Liver (tissue), 9 donors: ENCODE data around the gene ZSWIM8. TPM values are rescaled to one million over a fixed set of nuclear protein-coding genes. Genes with fewer than 3 reads are reported as not detected.
A peak's percentile ranks its signal among the peaks of the same experiment; 100 is the strongest.

Experiments
- DNase-seq: peaks from one replicate; pipeline ENCODE4 v3.0.0-alpha.2; 2017; ENCODE audit warnings: low spot score
- H3K27ac ChIP-seq, 2 donors: one replicate each; pipeline ENCODE4 v1.7.0; 2013; ENCODE audit warnings: inconsistent platforms in 2 of 2, low read length in 2 of 2, control low read depth in 1 of 2, low read depth in 1 of 2, mild to moderate bottlenecking in 1 of 2
- H3K27me3 ChIP-seq, 4 donors: one replicate each; pipeline versions ENCODE4 v1.6.1 to v1.7.0; 2013; ENCODE audit warnings: low read length in 3 of 4, inconsistent platforms in 1 of 4, mild to moderate bottlenecking in 1 of 4, moderate library complexity in 1 of 4; ENCODE audit not compliant: control insufficient read depth in 4 of 4, insufficient read depth in 4 of 4
- H3K36me3 ChIP-seq, 4 donors: one replicate each; pipeline versions ENCODE4 v1.6.1 to v1.7.0; 2013; ENCODE audit warnings: low read length in 3 of 4, mild to moderate bottlenecking in 3 of 4, low read depth in 1 of 4, moderate library complexity in 1 of 4; ENCODE audit not compliant: control insufficient read depth in 4 of 4, insufficient read depth in 3 of 4
- H3K4me1 ChIP-seq, 4 donors: one replicate each; pipeline versions ENCODE4 v1.6.1 to v1.7.0; 2013; ENCODE audit warnings: low read length in 3 of 4, mild to moderate bottlenecking in 3 of 4, moderate library complexity in 1 of 4; ENCODE audit not compliant: control insufficient read depth in 4 of 4, insufficient read depth in 4 of 4
- H3K4me3 ChIP-seq, 3 donors: one replicate each; pipeline versions ENCODE4 v1.6.1 to v1.7.0; 2013; ENCODE audit warnings: low read length in 3 of 3, control low read depth in 1 of 3, low read depth in 1 of 3, mild to moderate bottlenecking in 1 of 3
- H3K9ac ChIP-seq, 2 donors: one replicate each; pipeline ENCODE4 v1.7.0; 2013; ENCODE audit warnings: low read length in 2 of 2, mild to moderate bottlenecking in 2 of 2, moderate library complexity in 2 of 2, control low read depth in 1 of 2, low read depth in 1 of 2
- H3K9me3 ChIP-seq, 4 donors: one replicate each; pipeline versions ENCODE4 v1.6.1 to v1.7.0; 2013; ENCODE audit warnings: low read length in 3 of 4; ENCODE audit not compliant: control insufficient read depth in 4 of 4
- ATF3 ChIP-seq: IDR thresholded peaks from 2 replicates; pipeline ENCODE4 v1.6.1; 2016; ENCODE audit warnings: antibody characterized with exemption
- CTCF ChIP-seq: fragments of 150-350 bp; IDR thresholded peaks from 2 replicates; pipeline ENCODE4 v1.5.1; 2017; ENCODE audit warnings: improper control_type of control experiment, low read depth, low read length; ENCODE audit not compliant: missing input control
- EGR1 ChIP-seq, 2 donors: IDR thresholded peaks; 2 replicates each; pipeline ENCODE4 v1.6.1; 2016 to 2018; ENCODE audit warnings: antibody characterized with exemption in 2 of 2, low read depth in 2 of 2
- FOXA1 ChIP-seq: IDR thresholded peaks from 2 replicates; pipeline ENCODE4 v1.6.1; 2016; ENCODE audit warnings: antibody characterized with exemption
- FOXA2 ChIP-seq: IDR thresholded peaks from 2 replicates; pipeline ENCODE4 v1.6.1; 2016; ENCODE audit warnings: antibody characterized with exemption
- HNF4A ChIP-seq, 2 donors: conservative IDR thresholded peaks; 2 replicates each; pipeline ENCODE4 v1.6.1; 2016; ENCODE audit warnings: antibody characterized with exemption in 2 of 2, mild to moderate bottlenecking in 2 of 2
- HNF4G ChIP-seq: IDR thresholded peaks from 2 replicates; pipeline ENCODE4 v1.6.1; 2016; ENCODE audit warnings: antibody characterized with exemption
- NR2F2 ChIP-seq: IDR thresholded peaks from 2 replicates; pipeline ENCODE4 v1.6.1; 2016; ENCODE audit warnings: antibody characterized with exemption
- RAD21 ChIP-seq, 2 donors: IDR thresholded peaks; 2 replicates each; pipeline ENCODE4 v1.6.1; 2016; ENCODE audit warnings: antibody characterized with exemption in 2 of 2, mild to moderate bottlenecking in 2 of 2
- REST ChIP-seq: IDR thresholded peaks from 2 replicates; pipeline ENCODE4 v1.6.1; 2016; ENCODE audit warnings: antibody characterized with exemption, mild to moderate bottlenecking
- RXRA ChIP-seq, 2 donors: IDR thresholded peaks; 2 replicates each; pipeline ENCODE4 v1.6.1; 2017 to 2018; ENCODE audit warnings: antibody characterized with exemption in 2 of 2, mild to moderate bottlenecking in 1 of 2
- SP1 ChIP-seq: IDR thresholded peaks from 2 replicates; pipeline ENCODE4 v1.6.1; 2018; ENCODE audit warnings: antibody characterized with exemption, mild to moderate bottlenecking
- TAF1 ChIP-seq: conservative IDR thresholded peaks from 2 replicates; pipeline ENCODE4 v1.6.1; 2016; ENCODE audit warnings: antibody characterized with exemption, mild to moderate bottlenecking
- YY1 ChIP-seq: IDR thresholded peaks from 2 replicates; pipeline ENCODE4 v1.6.1; 2016; ENCODE audit warnings: antibody characterized with exemption, mild to moderate bottlenecking
- WGBS: extraction: QIAGEN DNeasy Blood & Tissue Kit; methylation state at CpG from one replicate; pipeline ENCODE4 v1.1.7; 2013; 5-methylcytosine and 5-hydroxymethylcytosine counted together
- polyA plus RNA-seq, 2 donors: library from polyadenylated mRNA; stranded (reverse) in 1 of 2; unstranded in 1 of 2; fragments of 200-250 nt in 1 of 2; fragments of >200 nt in 1 of 2; fragmentation: Nextera tagmentation in 1 of 2; extraction: Ambion mirVana in 1 of 2; gene quantifications; one replicate each; pipeline versions ENCODE4 v1.2.1 to v1.2.3, GENCODE V29; 2013 to 2015
- total RNA-seq, 2 donors: library from RNA; depleted of rRNA; stranded (reverse); fragments of >200 nt; gene quantifications; one replicate each; pipeline ENCODE4 v1.2.3, GENCODE V29; 2014
- TF ChIP-seq, protein P1 (sequence below): IDR thresholded peaks from 2 replicates; pipeline ENCODE4 v1.6.1; 2016; ENCODE audit warnings: antibody characterized with exemption
- donor health status: healthy.
- donor health status: healthy.
- donor health status: healthy.
- donor health status: healthy.
- donor health status: healthy.

Gene ZSWIM8
- total and polyA plus RNA-seq, 4 donors = 33.3 to 66.2 (median 44.4) TPM

- DNase-seq = no peak
- peaks cover 0 to 36% (median 32%) of the 10 kb centered on the region in 4 donors for H3K4me1 ChIP-seq
Observed at GRCh38 chr10:73781548-73781878, 3.9 kb upstream of the ZSWIM8 start.

GRCh38 chr10:73781879-73782748, 3.3 kb upstream of the ZSWIM8 start, which contains the start of gene CHCHD1:
CHCHD1 (plus strand) TSS chr10:73782048; CDS start chr10:73782076, 28 bp downstream.
- peaks cover under 1 to 39% (median 35%) of the 10 kb centered on the region in 4 donors for H3K4me1 ChIP-seq
- H3K4me3 ChIP-seq = peak within 1 kb of the TSS; percentile 68 to 97 (median 97)
- peak within 1 kb of the TSS; percentile 91 to 96 for H3K27ac ChIP-seq
- peak; percentile 95 for DNase-seq
- H3K36me3 ChIP-seq = peaks cover 0 to 7% (median 3%) of the 10 kb centered on the region in 4 donors
- H3K27me3 ChIP-seq = no peaks in the 10 kb centered on the region
- under 1% methylated on average over 57 of the region's 57 CpGs for WGBS
- H3K9ac ChIP-seq = peak within 1 kb of the TSS; percentile 88 to 89
- no peaks in the 10 kb centered on the region for H3K9me3 ChIP-seq
- TF ChIP-seq TAF1 = no peak
- peak in 1 of 2 donors; percentile 51 for TF ChIP-seq RAD21 (IDR thresholded peaks at IDR 0.05)
- peak; percentile 35 for TF ChIP-seq REST
- TF ChIP-seq YY1 = peak; percentile 94
- TF ChIP-seq, protein P1, sequence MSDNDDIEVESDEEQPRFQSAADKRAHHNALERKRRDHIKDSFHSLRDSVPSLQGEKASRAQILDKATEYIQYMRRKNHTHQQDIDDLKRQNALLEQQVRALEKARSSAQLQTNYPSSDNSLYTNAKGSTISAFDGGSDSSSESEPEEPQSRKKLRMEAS = peak; percentile 30
- TF ChIP-seq EGR1 (IDR thresholded peaks at IDR 0.05; ENCODE audit: low read depth in 2 of 2) = no peak
- TF ChIP-seq HNF4G = no peak
- TF ChIP-seq FOXA1 = no peak
- TF ChIP-seq ATF3 = no peak
- no peak for TF ChIP-seq FOXA2
- TF ChIP-seq NR2F2 = peak; percentile 87
- no peak for TF ChIP-seq CTCF
- TF ChIP-seq HNF4A (conservative IDR thresholded peaks at IDR 0.05) = peak in 1 of 2 donors; percentile 37
- peak; percentile 55 for TF ChIP-seq SP1

More at GRCh38 chr10:73781548-73781878, 3.9 kb upstream of the ZSWIM8 start:
- Histone ChIP-seq H3K27ac (peak overlapping the region; percentile 91 to 96), H3K36me3 (peaks cover 2 to 7% (median 3%) of the 10 kb centered on the region in 4 donors), H3K9me3 (no peaks in the 10 kb centered on the region), H3K9ac (peak overlapping the region; percentile 88 to 89), H3K27me3 (no peaks in the 10 kb centered on the region), H3K4me3 (peak overlapping the region; percentile 68 to 97 (median 97))
- 1% methylated on average over 14 of the region's 14 CpGs for WGBS
- TF ChIP-seq, protein P1 = no peak
- TF ChIP-seq REST (no peak), RXRA (IDR thresholded peaks at IDR 0.05) (no peak)
